Sigmoid colon (tissue), 4 donors: ENCODE results near the gene CST1.
"Not testable (repeated sequence)": the region's sequence is repeated elsewhere in the genome, so short reads cannot be mapped to it uniquely, and the experiment has no call there.

Source experiments
- CTCF ChIP-seq, 4 experiments: fragments of 450-650 bp in 3 of 4; fragments of 200-600 bp in 1 of 4; IDR thresholded peaks; one replicate each; pipeline ENCODE4 v1.5.1; 2016 to 2019; ENCODE audit warnings: antibody characterized with exemption in 4 of 4, mild to moderate bottlenecking in 3 of 4, moderate library complexity in 2 of 4
- EP300 ChIP-seq, 4 donors: sonication (generic); formaldehyde crosslinking; IDR thresholded peaks; one replicate each; pipeline ENCODE4 v1.6.1; 2017; ENCODE audit warnings: antibody characterized with exemption in 4 of 4
- POLR2A ChIP-seq, 2 donors: fragments of 450-650 bp; IDR thresholded peaks; one replicate each; pipeline ENCODE4 v1.6.1; 2016; ENCODE audit warnings: antibody characterized with exemption in 2 of 2, mild to moderate bottlenecking in 2 of 2, moderate library complexity in 2 of 2
- POLR2AphosphoS5 ChIP-seq, 4 donors: sonication (generic); formaldehyde crosslinking; IDR thresholded peaks; one replicate each; pipeline ENCODE4 v1.6.1; 2017; ENCODE audit warnings: antibody characterized with exemption in 4 of 4

- TF ChIP-seq CTCF, POLR2A, EP300, POLR2AphosphoS5 (IDR thresholded peaks at IDR 0.05): not testable (repeated sequence)
These were observed 4.4 kb upstream of the CST1 start for GRCh38 chr20:23755131-23755611.
